SU-DHL-6 (cell line): ENCODE data around the gene MEIOB.
"Not testable (repeated sequence)": the region's sequence is repeated elsewhere in the genome, so short reads cannot be mapped to it uniquely, and the experiment has no call there.

Experiments
- H2AFZ ChIP-seq: fragments of 200-600 bp; sonication (generic); 2 replicates; pipeline ENCODE4 v1.6.1; 2014; ENCODE audit warnings: low read depth, mild to moderate bottlenecking, moderate library complexity, mixed read lengths, antibody characterized with exemption, low read length; ENCODE audit not compliant: severe bottlenecking
- H3F3A ChIP-seq: fragments of 200-600 bp; shearing (Covaris generic); 2 replicates; pipeline ENCODE4 v1.6.0; 2016; ENCODE audit warnings: antibody characterized with exemption, mild to moderate bottlenecking; ENCODE audit not compliant: insufficient read depth
- H3K27ac ChIP-seq: fragments of 200-600 bp; sonication (generic); 2 replicates; pipeline ENCODE4 v1.5.1; 2016; ENCODE audit warnings: low read depth, mild to moderate bottlenecking, low read length, moderate library complexity, mixed read lengths
- H3K27me3 ChIP-seq: fragments of 200-600 bp; sonication (generic), shearing (Covaris generic); 2 replicates; pipeline ENCODE4 v1.6.0; 2014; ENCODE audit warnings: mild to moderate bottlenecking, low read length
- H3K36me3 ChIP-seq: fragments of 200-600 bp; sonication (generic); 2 replicates; pipeline ENCODE4 v1.6.1; 2014; ENCODE audit warnings: mild to moderate bottlenecking, low read length, mixed read lengths
- H3K4me2 ChIP-seq: fragments of 300-600, 200-600 bp; shearing (Covaris generic), sonication (generic); 2 replicates; pipeline ENCODE4 v1.6.0; 2014; ENCODE audit warnings: low read length, low read depth, mild to moderate bottlenecking; ENCODE audit not compliant: poor library complexity, severe bottlenecking
- H3K4me3 ChIP-seq: fragments of 200-600 bp; sonication (generic); 2 replicates; pipeline ENCODE4 v1.5.1; 2014; ENCODE audit warnings: antibody characterized with exemption, low read length, mild to moderate bottlenecking, mixed read lengths; ENCODE audit not compliant: insufficient read depth, poor library complexity, severe bottlenecking
- H3K79me2 ChIP-seq: fragments of 200-600 bp; sonication (generic); 2 replicates; pipeline ENCODE4 v1.6.1; 2014; ENCODE audit warnings: mild to moderate bottlenecking, low read length, moderate library complexity; ENCODE audit not compliant: insufficient read depth
- H3K9ac ChIP-seq: fragments of 200-600 bp; sonication (generic); 2 replicates; pipeline ENCODE4 v1.7.0; 2014; ENCODE audit warnings: mild to moderate bottlenecking, low read length
- H3K9me2 ChIP-seq: fragments of 200-600 bp; sonication (generic); replicated peaks from 2 replicates; pipeline ENCODE4 v1.6.1; 2014; ENCODE audit warnings: low read length; ENCODE audit not compliant: insufficient read depth
- H3K9me3 ChIP-seq: fragments of 200-600 bp; sonication (generic); 2 replicates; pipeline ENCODE4 v1.6.1; 2014; ENCODE audit warnings: low read length, mixed read lengths; ENCODE audit not compliant: insufficient read depth
- H4K20me1 ChIP-seq: fragments of 200-600 bp; sonication (generic); 2 replicates; pipeline ENCODE4 v1.6.1; 2014; ENCODE audit warnings: low read depth, mild to moderate bottlenecking, antibody characterized with exemption, low read length, moderate library complexity, mixed read lengths
- CTCF ChIP-seq: fragments of 200-600 bp; sonication (generic); IDR thresholded peaks from one replicate; pipeline ENCODE4 v1.5.1; 2017; ENCODE audit warnings: antibody characterized with exemption, mild to moderate bottlenecking, low read length, moderate library complexity; ENCODE audit not compliant: insufficient read depth, poor library complexity, severe bottlenecking
- EZH2phosphoT487 ChIP-seq: fragments of 200-600 bp; sonication (generic), shearing (Covaris generic); conservative IDR thresholded peaks from 2 replicates; pipeline ENCODE4 v1.6.1; 2018; ENCODE audit warnings: mild to moderate bottlenecking, antibody characterized with exemption, low read length, moderate library complexity, mixed read lengths

MEIOB gene

GRCh38 chr16:1809281-1809801, 62.6 kb downstream of the MEIOB start:
- Histone ChIP-seq H3K36me3 (no peaks in the 10 kb centered on the region), H3K9ac (no peak overlapping the region), H3F3A (no peaks in the 10 kb centered on the region), H3K79me2 (no peaks in the 10 kb centered on the region), H3K27me3 (no peaks in the 10 kb centered on the region), H2AFZ (no peak overlapping the region), H3K4me3 (no peak overlapping the region), H4K20me1 (no peaks in the 10 kb centered on the region), H3K4me2 (no peak overlapping the region), H3K9me2 (no peaks in the 10 kb centered on the region), H3K27ac (no peak overlapping the region), H3K9me3 (no peaks in the 10 kb centered on the region)
- no peak for TF ChIP-seq CTCF
- TF ChIP-seq EZH2phosphoT487: no peak

GRCh38 chr16:1808691-1809090, 63.3 kb downstream of the MEIOB start:
- Histone ChIP-seq H3K4me2 (no peak overlapping the region), H3F3A (no peaks in the 10 kb centered on the region), H3K79me2 (no peaks in the 10 kb centered on the region), H3K9me2 (no peaks in the 10 kb centered on the region), H4K20me1 (no peaks in the 10 kb centered on the region), H3K9me3 (no peaks in the 10 kb centered on the region), H2AFZ (no peak overlapping the region), H3K4me3 (no peak overlapping the region), H3K36me3 (no peaks in the 10 kb centered on the region), H3K27me3 (no peaks in the 10 kb centered on the region), H3K9ac (no peak overlapping the region), H3K27ac (no peak overlapping the region)
- TF ChIP-seq EZH2phosphoT487 (no peak), CTCF (no peak)

GRCh38 chr16:1807626-1808025, 64.3 kb downstream of the MEIOB start:
- no peak for TF ChIP-seq CTCF
- TF ChIP-seq EZH2phosphoT487: no peak
- no peaks in the 10 kb centered on the region for H3K36me3 ChIP-seq

GRCh38 chr16:1800701-1801100, 71.3 kb downstream of the MEIOB start:
- Histone ChIP-seq H3K79me2 (no peaks in the 10 kb centered on the region), H4K20me1 (no peaks in the 10 kb centered on the region), H3K9me2 (no peaks in the 10 kb centered on the region), H3K27me3 (no peaks in the 10 kb centered on the region), H2AFZ (no peak overlapping the region), H3K36me3 (no peaks in the 10 kb centered on the region), H3K27ac (no peak overlapping the region), H3F3A (no peaks in the 10 kb centered on the region), H3K9me3 (peaks cover 8% of the 10 kb centered on the region; the same call in 1 of the 2 replicates), H3K9ac (no peak overlapping the region), H3K4me3 (no peak overlapping the region), H3K4me2 (no peak overlapping the region)
- TF ChIP-seq CTCF (no peak), EZH2phosphoT487 (no peak)

More at GRCh38 chr16:1807626-1808025, 64.3 kb downstream of the MEIOB start:
- Histone ChIP-seq H3K27me3 (no peaks in the 10 kb centered on the region), H3K9ac (no peak overlapping the region), H3F3A (no peaks in the 10 kb centered on the region), H3K4me2 (no peak overlapping the region), H3K9me3 (no peaks in the 10 kb centered on the region), H3K27ac (no peak overlapping the region), H3K9me2 (no peaks in the 10 kb centered on the region), H3K79me2 (no peaks in the 10 kb centered on the region), H2AFZ (no peak overlapping the region), H3K4me3 (no peak overlapping the region), H4K20me1 (no peaks in the 10 kb centered on the region)

GRCh38 chr16:1799263-1799662, 72.7 kb downstream of the MEIOB start:
- H3F3A ChIP-seq, H3K9me2 ChIP-seq, H3K4me3 ChIP-seq, H3K4me2 ChIP-seq, H3K36me3 ChIP-seq, H3K9ac ChIP-seq, H2AFZ ChIP-seq, H3K27ac ChIP-seq, H3K79me2 ChIP-seq, H3K9me3 ChIP-seq, H4K20me1 ChIP-seq, H3K27me3 ChIP-seq: not testable (repeated sequence)
